ENCODE measurements around the gene CDH13.

The CDH13 gene

DNA sequence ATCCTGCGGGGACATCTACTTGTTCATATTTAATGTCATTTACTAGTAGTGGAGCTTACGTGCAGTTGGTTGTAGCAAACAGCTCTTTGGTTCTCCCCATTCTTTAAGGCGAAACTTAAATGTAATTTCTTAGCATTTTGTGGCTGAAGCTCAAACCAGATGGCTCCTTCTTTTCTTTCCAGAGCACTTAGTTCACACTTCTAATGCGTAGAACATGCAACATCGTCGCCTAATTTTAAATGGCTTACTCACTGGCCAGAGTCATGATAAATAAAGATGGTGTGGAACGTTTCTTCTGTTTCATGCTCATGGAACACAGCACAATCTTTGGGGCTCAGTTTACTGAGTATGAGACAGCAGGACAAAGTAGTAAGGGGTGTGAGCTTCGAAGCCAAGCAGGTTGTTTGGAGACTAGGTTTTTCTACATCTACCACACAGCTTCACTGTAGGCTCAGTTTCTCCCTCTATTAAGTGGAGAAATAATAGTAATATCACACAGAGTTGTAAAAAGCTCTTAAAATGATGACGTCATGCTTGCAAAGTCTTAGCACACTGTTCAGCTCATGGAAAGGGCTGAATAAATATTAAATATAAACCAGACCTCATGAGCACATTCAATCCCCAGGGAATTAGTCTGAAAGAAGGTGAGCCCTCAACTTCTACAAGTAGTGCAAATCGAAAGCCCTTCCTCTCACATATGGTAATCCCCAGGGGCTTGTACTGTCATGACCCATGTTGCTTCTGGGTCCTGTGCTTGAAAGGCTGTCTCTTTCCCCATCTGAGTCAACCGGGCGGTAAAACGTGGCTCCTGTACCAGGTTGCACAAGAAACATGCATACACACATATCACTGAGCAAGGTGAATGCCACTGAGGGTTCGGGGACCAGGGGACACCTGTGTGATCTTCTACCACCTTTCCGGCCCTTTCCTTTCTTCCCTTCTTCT is 384.3 kb downstream of the CDH13 start:
- DNase-seq, result no peak

DNA sequence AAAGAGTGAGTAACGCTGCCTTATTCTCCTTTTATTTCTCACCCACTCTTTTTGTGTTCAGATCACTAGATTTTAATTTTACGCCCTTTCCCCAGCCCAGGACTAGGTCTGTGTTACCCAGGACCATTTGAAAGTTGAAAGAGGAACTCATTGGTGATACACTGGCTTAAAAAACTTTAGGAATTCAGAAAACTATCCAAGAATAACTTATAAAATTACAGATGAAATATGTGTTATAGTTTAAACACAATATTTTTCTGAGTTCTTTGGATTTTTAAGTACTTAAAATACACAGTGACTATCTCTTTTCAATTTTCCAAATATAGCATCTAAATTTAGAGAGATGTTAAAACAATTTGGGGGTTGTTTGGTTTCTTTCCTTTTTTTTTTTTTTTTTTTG is 385.2 kb downstream of the CDH13 start:
- DNase-seq, result no peak

DNA sequence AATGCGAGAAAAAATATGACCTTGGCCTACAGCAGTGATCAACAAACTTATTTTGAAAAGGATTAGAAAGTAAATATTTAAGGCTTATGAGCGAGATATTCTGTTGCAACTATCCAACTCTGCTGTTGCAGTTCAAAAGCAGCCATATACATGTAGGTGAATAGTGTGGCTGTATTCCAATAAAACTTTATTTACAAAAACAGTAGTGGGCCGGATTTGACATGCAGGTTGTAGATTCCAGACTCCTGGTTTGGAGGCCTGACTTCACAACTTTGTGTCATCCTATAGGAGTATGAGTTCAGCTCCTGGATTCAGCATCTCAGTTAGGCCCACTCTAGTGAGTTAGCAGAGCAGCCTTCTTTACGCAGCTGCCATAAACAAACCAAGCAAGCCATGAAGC is 386.3 kb downstream of the CDH13 start:
- no peak for DNase-seq

DNA sequence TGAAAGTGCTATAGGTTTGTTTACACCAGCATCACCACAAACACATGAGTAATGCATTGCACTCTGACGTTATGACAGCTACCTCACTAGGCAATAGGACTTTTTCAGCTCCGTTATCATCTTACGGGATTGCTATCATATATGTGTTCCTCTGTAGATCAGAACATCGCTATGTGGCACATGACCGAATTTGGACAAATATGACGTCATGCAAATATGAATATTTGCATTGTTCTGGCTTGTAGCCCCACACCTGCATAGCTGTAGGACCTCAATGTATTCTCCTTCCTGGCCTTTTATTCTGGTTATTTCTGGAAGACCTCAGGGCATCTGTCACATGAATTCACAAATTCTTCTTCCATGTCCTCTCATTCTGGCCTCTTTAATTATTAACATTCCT is 393.2 kb downstream of the CDH13 start:
- DNase-seq, result no peak

DNA sequence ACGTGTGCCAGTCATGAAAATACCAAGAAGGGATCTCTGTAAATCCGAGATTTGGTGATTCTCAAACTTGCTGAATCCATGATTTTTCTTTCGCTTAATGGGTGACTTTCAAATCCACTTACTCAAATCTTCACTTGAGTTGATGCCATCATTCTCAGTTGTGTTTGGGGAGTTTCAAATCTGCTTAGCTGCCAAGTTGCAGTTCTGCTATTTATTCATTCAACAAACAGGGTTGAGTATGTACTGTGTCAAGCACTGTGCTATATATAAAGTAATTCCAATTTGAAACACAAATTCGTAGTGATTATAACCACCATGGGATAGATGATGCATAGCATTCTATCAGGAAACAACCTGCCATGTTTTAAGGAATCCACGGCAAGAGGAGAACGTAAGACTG is 394.3 kb downstream of the CDH13 start:
- DNase-seq, result no peak

DNA sequence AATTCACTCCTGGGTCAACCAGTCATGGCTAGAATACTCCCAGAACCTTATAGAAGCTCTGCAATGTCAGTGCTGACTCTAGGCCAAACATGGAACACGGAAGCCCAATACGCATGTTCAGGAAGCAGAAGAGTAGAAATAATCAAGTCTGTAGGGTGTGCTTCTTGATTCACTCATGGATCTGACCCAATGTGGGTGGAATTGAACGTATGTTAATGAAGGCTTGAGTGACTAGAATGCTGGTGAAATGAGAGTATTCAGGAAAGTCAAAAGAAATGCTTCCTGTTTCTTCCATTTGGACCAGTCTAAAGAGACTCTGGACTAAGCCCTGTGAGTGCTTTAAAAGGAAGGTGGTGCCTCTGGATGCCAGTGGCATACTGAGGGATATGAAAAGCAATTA is 395.0 kb downstream of the CDH13 start:
- DNase-seq, result no peak

DNA sequence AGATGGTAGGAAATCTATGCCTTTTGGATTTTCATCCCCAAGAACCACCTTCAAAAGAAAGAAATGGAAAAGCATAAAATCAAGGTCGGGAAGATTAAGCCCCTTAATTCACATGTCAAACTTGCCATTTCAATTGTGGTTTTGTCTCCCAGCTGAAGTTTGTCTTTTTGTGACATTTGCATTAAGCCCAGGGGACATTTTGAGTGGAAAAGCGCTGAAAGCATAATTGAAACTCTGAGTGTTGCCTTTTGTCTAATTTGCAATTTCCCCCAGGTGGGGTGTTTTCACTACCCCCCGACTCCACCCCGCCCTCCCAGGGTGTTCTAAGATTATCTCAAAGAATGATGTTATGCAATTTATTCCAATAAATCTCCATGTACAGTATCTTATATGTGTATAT is 396.2 kb downstream of the CDH13 start:
- no peak for DNase-seq

DNA sequence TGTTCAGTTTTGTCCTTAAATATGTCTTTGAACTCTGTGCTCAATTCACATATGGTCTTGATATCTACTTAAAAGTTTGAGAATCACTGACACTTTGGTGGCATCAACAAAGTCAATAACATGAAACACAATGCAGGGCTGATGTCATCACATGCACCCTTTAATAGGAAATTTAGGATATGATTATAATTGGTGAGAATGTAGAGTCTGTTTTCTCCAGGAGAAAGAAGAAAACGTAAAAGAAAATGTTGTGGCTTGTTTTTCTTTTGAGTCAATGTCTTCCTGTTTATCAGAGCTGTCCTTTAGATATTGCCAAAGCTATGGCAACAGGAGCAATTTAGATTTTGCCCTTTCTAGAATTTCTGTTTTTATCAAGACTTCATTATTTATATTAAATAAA is 396.9 kb downstream of the CDH13 start:
- DNase-seq, result no peak

DNA sequence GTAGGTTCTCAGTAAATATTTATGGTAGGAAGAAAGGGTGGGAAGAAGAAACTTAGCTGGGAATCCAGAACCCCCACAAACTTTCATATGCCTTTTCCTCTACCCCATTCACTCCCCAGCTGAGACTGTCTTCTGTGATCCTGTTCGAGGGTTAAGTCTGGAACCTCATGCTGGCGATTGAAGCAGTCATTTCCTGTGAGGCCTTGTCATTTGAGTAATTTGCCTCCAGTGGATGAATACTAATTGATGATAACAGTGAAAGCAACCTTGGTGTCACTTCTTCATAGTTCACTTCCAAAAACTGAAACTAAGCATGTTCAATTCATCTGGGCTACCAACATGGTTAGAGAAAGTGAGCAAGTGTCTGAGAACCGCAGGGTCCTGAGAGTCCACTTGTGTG is 401.2 kb downstream of the CDH13 start:
- DNase-seq, result no peak

DNA sequence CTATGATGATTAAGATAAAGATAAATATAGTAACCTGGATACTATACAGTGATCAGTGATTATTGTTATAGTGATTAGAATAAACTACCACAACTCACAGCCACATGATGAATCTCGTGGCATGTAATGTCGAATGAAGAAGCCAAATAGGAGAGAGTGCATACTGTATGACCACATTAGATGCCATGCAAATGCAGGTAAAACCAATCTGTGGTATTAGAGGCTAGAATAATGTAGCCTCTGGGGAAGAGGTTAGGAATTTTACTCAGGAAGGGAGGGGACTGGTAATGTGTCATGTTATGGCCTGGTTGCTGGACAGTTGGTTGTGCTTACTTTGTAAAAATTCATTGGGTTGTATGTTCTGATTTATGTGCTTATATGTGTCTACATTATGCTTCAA is 402.7 kb downstream of the CDH13 start:
- no peak for DNase-seq

DNA sequence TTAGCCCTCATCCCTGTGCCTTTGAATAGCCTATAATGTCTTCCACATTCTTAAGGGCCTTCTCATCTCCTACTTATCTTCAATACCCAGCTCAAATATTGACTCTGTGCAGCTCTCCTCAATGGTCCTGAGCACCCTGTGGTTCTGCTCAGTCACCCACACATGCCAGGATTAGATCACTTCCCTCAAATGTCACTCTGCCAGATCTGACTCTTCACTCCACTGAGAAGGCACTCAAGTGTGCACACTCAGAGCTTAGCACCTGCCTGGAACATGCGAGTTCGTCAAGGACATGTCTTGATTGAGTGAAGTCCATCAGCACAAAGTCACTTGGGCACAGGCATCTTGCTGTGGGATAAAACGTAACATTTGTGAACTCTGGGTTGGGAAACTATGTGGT is 404.8 kb downstream of the CDH13 start:
- DNase-seq, result no peak

DNA sequence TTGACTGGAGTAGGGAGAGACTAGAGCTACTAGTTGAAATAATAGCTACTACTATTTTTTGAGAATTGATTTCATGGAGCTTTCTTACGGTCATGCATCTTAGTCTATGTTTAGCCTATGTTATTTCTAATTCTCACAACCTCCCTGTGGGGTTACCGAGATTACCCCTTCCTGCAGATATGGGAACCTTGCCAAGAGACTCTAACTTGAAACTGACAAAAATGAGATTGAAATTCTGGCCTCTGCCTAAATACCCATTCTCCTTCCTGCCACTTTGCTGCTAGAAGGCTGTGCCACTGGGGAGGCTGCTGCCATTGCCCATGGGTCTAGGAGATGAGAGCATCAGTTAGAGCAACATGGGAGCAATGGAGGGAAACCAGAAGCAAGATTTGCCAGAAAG is 410.3 kb downstream of the CDH13 start:
- DNase-seq, result no peak

DNA sequence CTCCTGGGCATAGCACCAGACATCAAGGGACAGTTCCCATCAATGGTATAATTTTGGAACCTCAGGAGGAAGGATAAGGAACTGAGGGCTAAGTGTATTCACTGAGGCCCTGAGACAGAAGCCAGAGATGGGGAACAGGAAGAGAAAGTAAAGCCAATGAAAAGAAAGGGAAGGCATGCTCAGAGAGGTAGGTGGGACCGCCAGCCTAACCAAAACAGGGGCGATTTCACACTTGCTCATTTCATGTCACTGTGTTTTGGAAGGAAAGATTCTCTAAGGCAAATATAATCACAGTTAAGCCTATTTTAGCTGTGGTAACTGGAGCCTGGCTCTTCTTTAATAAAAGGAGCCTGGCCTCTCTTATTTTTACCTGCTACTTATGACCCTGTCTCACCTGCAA is 411.1 kb downstream of the CDH13 start:
- DNase-seq, result no peak

DNA sequence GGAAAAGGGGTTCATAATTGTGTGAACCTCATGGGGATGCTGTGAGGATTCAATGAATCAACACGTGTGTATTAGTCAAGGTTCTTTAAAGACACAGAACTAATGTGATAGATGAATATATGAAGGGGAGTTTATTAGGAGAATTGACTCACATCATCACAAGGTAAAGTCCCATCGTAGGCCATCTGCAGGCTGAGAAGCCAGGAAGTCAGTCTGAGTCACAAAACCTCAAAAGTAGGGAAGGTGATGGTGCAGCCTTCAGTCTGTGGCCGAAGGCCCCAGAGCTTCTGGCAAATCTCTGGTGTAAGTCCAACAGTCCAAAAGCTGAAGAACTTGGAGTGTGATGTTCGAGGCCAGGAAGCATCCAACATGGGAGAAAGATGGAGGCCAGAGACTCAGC is 413.4 kb downstream of the CDH13 start:
- no peak for DNase-seq

DNA sequence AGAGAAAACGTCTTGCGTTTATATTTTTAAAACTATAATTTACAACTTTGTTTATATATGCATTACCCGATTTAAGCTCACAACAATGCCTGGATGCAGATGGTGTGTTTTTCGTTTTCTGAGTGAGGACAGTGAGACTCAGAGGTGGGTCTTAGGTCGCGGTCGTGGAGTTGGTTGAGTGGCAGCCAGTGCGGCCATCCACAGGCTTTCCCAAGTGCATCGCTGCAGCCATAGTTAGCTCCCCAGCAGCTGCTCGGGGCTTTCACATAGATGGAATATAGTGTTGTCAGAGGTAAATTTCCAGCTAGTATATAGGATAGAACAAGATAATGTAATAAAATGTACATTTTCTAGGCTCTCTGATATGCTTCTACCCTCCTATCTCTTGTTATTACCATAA is 417.8 kb downstream of the CDH13 start:
- no peak for DNase-seq

DNA sequence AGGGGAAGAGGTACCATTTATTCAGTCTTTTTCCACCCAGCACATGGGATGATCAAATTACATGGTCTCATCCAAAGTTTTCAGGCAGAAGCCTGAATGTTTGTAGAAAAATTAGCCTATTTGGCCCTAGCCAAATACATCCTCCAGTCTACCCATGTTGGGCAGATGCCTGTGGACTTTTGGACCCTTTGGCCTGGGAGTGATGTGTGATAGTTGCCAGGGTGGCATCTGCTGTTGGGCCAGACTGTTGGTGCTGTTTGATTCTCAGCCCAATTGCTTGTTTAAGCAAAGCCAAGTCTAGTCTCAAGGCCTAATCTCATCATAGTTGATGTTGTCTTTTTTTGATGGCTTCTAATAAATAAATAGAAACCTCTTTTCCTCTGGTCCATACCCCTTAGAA is 419.0 kb downstream of the CDH13 start:
- DNase-seq, result no peak

DNA sequence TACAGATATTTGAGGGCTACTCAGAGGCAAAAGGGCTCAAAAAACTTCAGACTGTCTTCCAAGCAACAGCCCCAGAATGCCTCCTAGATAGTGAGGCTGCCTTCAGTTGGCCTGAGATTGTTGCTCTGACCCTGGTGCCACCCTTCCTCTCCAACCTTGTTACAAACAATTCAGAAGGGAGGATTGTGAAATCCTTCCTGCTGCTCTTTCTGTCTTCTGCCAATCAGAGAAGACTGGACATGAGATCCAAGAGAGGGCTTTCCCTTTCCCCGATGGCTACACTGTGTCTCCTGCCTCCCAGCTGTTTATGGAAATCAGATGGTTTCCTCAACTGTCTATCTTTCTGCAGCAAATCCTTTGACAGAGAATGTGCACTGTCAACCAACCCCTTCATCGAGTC is 419.9 kb downstream of the CDH13 start:
- DNase-seq, result no peak

DNA sequence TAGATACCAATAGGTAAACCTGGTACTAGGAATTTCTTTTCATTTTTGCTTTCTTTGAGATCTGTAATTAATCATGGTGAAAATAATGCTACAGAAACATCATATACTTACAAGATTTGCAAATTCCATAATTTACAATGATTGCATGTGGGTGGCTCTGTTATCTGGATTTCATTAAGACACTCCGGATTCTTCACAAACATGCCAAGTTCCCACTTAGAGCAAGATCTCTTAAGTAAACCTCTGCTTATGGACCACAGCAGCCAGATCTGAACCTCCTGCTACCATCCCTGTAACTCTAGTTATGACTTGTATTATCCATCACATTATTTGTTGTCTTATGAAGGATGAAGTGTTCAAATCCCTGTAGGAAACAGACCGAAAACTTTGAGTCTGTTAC is 424.7 kb downstream of the CDH13 start:
- no peak for DNase-seq

DNA sequence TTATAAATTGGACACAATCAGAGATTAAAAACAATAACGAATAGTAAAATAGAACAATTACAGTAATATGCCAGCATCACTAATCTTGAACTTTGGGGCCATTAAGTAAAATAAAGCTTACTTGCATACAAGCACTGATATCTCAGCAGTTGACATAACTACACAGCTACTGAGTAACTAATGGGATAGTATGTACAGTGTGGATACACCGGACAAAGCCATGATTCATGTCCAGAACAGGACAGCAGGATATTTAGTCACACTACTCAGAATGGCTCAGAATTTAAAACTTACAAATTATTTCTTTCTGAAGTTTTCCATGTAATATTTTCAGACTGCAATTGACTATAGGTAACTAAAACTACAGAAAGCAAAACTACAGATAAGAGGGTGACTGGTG is 427.5 kb downstream of the CDH13 start:
- no peak for DNase-seq

DNA sequence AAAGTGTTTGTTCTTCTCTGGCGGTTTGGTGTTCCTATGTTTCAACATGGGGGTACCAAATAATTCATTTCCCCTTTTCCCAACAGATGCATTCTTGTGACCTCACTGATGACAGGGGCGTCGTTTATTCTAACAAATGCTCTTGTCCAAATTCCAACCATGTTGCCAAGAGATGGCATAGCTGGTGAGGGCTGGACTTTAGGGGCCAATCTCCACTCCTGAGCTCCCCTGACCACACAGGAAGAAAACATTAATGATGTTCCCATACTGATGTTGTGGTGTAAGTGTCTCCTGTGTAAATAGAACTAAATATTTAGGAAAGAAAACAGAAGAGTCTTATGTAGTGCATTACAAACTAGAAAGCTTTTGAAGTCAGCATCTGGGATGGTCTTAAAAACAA is 431.6 kb downstream of the CDH13 start:
- DNase-seq, result no peak

DNA sequence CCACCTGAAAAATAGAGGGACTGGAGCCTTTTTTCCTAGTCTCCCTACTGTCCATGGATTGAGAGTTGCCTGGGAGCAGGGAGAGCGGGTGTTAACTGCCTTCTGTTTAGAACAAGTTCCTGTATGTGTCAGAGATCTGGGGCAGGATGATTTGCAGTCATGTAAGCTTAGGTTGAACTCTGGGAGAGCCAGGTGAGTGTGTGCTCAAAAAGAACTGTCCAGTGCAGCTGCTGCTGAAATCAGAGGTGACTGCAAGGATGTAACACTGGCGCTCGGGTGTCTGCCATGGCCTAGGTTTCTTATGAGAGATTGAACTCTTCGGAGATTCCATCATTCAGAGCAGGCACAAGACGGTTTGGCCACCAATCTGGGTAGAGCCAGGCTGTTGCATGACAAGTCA is 432.5 kb downstream of the CDH13 start:
- no peak for DNase-seq

DNA sequence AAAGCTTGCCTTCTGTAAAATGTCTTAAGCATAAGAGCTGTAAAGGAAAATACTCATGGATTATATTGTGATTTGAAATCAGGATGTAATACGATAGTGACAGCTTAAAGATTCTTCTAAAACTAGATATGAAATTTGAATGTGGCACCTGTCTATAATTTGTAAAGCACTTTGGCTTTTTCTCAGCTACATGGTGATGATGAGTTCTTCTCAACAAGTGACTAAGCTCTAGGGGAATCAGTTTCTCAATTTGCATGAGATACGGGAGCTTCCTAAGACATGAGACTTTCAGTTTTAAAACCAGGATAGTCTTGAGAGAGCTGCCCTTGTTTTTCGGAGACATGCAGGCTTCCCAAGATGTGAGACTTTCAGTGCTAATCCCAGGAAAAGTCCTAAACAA is 439.2 kb downstream of the CDH13 start:
- DNase-seq, result no peak

DNA sequence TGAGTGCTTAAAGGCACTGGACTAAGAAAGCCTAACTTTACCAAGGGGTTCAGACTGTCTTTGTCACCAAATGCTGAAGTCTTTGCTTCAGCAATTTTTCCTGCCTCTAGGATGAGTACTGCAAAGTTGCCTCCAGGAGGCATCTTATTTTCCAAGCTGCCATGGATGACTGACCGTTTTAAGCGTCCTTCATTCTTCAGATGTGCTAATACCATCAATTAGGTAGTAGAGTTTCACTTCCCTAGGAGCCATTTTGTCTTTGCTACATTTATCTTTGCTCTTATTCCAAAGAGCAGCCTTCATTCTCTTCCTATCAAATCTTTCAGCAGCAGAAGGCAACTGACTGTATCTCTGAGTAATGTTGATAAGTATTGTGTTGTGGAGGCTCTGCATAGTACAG is 440.1 kb downstream of the CDH13 start:
- no peak for DNase-seq

DNA sequence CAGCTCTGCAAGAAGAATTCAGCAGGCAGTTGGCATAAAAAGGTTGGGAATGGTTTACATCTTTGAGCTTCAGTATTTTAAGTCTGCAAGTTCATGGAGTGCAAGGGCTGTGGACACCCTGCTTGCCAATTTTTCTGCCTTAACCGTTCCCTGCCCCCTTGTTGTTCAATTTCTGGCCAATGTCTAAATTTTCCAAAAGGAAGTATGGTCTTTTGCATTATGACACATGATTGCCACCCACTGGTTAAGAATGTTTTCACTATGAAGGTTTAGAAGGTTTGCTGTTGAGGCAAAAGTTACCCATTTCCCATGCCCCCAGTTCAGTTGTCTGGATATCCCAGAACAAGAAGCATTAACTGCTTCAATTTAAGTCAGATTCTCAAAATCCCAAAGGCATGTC is 441.9 kb downstream of the CDH13 start:
- DNase-seq, result peak; percentile 27

All from NCI-H1092 (cell line).